GM19099 (cell line): ENCODE data around the gene ZDHHC13.

Experiments
- POLR2A ChIP-seq: IDR thresholded peaks from 3 replicates; pipeline ENCODE4 v1.6.1; 2011; ENCODE audit warnings: low read depth; ENCODE audit not compliant: insufficient read length; ENCODE audit errors: extremely low read depth

Gene ZDHHC13

DNA sequence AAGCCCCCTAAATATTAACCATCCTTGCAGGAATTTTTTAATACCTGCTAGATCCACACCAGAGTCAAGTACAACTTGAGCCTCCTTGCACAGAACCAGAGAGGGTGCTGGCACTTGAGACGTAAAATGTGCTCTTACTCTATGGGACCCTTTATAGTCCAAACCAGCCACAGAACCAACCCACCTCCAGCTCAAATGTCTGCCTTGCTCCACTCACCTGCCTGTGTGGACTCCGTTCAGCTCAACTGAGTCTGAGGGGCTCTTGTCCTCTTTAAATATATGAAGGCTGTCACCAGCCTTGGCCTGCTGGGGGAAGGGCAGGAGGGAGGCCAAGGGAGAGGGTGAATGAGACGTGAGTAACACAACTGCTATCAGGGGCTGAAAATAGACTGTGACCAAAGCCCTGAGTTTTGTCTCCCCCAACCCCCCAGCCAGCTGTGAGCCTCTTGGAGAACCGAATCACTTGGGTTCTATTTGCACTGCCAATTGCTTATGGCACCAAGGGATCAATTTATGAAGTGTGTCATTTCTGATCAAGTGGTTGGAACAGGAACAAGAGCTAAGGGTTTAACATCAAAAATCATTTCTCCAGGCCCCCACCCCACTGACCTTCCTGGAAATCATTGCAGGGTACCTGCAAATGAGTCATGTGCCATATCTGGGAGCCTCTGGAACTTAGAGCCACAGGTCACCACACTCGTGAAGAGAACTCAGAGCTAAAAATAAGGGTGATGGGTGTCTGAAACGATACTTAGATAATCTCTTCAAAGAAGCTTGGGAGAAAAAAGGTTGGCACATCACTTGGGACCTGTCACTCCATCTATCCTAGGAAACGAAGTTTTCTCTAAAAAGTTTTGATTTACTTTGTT lies 85.0 kb downstream of the ZDHHC13 start, which contains the start of gene CSRP3:
Gene CSRP3 (minus strand): TSS at position 247 of the 869 bp plus-strand sequence. CDS start 9,535 bp downstream, outside the sequence.
- no peak for TF ChIP-seq POLR2A

GRCh38 chr11:19204836-19205235 lies 87.9 kb downstream of the ZDHHC13 start:
- TF ChIP-seq POLR2A: no peak

DNA sequence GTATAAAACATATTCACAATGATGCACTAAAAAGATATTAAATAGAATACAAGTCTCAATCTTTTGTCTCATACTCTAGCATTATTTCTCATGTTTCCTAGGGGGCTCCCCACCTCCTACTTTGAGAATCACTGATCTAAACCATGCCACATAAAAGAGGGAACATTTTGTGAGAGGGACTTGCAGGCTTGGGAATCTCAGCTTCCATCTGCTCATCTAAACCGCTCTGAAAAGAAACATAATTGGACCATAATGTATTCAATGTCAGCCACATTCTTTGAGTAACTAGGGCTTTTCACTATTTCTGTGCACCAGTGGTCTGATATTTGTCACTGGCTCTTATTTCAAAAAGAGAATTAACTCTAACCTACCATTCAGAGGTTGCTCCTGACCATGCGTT lies 91.2 kb downstream of the ZDHHC13 start:
- no peak for TF ChIP-seq POLR2A

DNA sequence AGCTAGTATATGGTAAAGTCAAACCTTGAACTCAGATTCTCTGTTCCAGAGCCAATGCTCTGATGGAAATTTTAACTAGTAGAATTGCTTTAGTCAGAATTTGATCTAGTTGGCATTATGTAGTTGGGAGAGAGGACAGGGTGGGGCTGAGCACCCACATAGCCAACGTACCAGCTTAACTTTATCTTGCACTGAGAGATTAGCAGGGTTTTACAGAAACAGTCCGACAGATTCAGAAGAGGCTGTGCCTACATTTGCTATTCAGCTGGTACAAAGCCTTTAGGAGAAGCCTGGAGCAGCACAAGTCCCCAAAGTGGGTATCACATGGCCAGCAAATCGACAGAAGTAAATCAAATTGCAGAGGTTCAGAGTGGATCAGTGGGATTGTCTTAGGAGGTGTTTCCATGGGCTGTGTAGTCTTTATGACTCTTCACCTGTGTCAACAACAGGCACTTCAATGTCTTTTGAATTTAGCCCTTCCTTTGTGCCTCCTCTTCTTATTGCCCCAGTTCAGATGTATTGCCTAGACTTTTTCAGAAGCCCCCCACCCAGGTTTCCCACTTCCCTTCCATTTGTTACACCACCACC lies 92.1 kb downstream of the ZDHHC13 start:
- TF ChIP-seq POLR2A: no peak

DNA sequence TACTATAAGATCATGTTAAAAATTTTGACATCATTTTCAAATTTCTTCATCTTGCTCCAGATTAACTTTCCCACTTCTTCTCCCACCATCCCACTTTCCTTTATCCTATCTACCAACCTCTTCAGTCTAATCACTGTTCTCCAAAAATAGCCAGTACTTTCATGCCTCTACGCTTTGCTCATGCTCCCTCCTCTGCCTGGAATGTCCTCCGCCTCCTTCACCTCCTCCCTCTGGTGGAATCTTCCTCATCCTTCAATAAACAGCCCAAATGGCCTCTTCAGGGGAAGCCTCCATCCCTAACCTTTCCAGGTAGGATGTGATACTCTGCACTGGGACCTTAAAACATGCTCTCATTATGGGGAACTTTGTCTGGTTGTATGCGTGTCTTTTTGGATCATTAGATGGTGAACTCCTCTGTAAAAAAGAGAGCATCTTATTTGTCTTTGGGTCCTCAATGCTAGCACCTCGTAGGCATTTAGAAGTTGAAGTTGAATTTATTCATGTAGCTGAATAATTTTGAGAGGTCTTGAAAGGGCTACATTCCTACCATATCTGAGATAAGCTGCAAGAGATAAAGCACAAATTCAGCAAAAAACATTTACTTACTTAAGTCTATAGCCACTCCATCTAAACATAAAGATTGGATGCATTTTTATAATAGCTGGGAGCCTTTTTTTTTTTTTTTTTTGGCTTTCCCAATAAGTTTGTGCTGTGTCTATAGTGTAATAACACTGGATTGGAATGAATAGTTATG lies 92.8 kb downstream of the ZDHHC13 start:
- no peak for TF ChIP-seq POLR2A

DNA sequence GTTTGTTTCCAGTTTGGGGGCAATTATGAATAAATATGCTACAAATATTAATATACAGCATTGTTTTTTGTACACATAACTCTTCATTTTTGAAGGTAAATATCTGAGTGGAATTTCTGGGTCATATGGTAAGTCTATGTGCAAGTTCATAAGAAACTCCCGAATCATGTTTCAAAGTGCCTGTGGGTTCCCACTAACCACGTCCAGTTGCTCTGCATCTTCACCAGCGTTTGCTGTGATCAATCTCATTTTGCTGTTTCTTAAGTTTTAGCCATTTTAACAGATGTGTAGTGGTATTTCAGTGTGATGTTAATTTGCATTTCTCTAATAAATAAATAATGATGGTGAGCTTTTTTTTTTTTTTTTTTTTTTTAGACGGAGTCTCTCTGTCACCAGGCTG lies 99.1 kb downstream of the ZDHHC13 start:
- no peak for TF ChIP-seq POLR2A

- TF ChIP-seq POLR2A: no peak
Measured at GRCh38 chr11:19216709-19217374, 99.9 kb downstream of the ZDHHC13 start.

- TF ChIP-seq POLR2A: no peak
Measured at GRCh38 chr11:19218216-19218615, 101.2 kb downstream of the ZDHHC13 start.

GRCh38 chr11:19218786-19219460 lies 102.0 kb downstream of the ZDHHC13 start:
- TF ChIP-seq POLR2A: no peak

DNA sequence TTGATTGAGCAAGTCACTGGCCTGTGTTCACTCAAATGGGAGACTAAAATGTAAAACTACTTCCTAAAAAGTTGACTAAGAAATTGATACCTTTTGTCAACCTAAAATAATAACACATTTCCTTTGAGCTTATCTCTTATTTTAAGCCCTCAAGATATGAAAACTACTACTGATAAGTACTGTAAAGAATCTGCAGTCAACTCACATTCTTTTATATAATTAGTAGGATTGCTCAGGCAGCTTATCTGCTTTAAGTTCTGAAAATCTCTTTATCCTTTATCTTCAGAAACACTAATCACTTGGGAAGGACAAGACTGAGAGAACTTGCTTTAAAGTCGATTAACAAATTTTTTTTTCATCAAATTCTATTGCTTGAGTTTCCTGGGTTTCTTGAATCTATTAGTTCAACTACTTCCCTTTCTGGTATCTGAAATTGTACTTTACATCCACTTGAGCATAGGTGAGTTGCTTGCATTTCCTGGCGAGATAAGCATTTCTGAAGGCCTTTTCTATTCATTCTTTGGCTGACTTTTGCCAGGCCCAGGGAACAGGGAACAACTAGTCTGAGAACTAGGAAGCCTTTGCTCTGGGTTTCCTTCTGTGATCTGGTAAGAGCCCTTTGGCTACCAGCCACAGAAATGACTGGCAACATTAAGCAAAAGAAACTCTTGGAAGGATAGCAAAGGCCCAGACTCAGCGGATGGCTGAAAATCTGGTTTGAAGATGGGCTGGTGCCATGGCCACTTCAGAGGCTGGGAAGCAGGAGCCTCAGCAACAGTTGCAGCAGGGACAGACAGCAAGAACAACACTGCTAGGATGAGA lies 104.1 kb downstream of the ZDHHC13 start:
- TF ChIP-seq POLR2A: no peak

GRCh38 chr11:19225123-19225522 lies 108.2 kb downstream of the ZDHHC13 start:
- TF ChIP-seq POLR2A: no peak

- no peak for TF ChIP-seq POLR2A
Measured at GRCh38 chr11:19225581-19225980, 108.6 kb downstream of the ZDHHC13 start.
